HG02884 (cell line): ENCODE measurements around the gene RBAK.
"Not testable (repeated sequence)": the region's sequence is repeated elsewhere in the genome, so short reads cannot be mapped to it uniquely, and the experiment has no call there.

Experiments used
- ATAC-seq: cut with Tn5 transposase; IDR thresholded peaks from one replicate; pipeline ENCODE4 v1.9.1; 2021; ENCODE audit warnings: mild to moderate bottlenecking, moderate library complexity; ENCODE audit not compliant: unreplicated experiment

Gene RBAK

GRCh38 chr7:5050676-5051075 is 5.0 kb downstream of the RBAK start:
- no peak for ATAC-seq

- not testable (repeated sequence) for ATAC-seq
Observed at GRCh38 chr7:5051731-5052130, 6.1 kb downstream of the RBAK start.

GRCh38 chr7:5053175-5053574 is 7.5 kb downstream of the RBAK start:
- ATAC-seq = no peak

GRCh38 chr7:5063698-5064097 is 18.0 kb downstream of the RBAK start:
- no peak for ATAC-seq

GRCh38 chr7:5064391-5065106 is 18.9 kb downstream of the RBAK start:
- ATAC-seq = no peak

GRCh38 chr7:5065107-5065407 is 19.4 kb downstream of the RBAK start:
- ATAC-seq = no peak

GRCh38 chr7:5068521-5068920 is 22.9 kb downstream of the RBAK start:
- no peak for ATAC-seq

GRCh38 chr7:5070206-5070605 is 24.5 kb downstream of the RBAK start:
- ATAC-seq = no peak

- ATAC-seq = not testable (repeated sequence)
Observed at GRCh38 chr7:5075187-5075586, 29.5 kb downstream of the RBAK start.

- no peak for ATAC-seq
Observed at GRCh38 chr7:5077740-5078139, 32.1 kb downstream of the RBAK start.

- no peak for ATAC-seq
Observed at GRCh38 chr7:5082806-5083205, 37.1 kb downstream of the RBAK start.

- no peak for ATAC-seq
Observed at GRCh38 chr7:5083311-5083711, 37.7 kb downstream of the RBAK start.

- no peak for ATAC-seq
Observed at GRCh38 chr7:5086256-5086655, 40.6 kb downstream of the RBAK start.

- ATAC-seq = not testable (repeated sequence)
Observed at GRCh38 chr7:5088228-5088833, 42.7 kb downstream of the RBAK start.

GRCh38 chr7:5088906-5089305 is 43.2 kb downstream of the RBAK start:
- no peak for ATAC-seq

- ATAC-seq = no peak
Observed at GRCh38 chr7:5093948-5094347, 48.3 kb downstream of the RBAK start.

- no peak for ATAC-seq
Observed at GRCh38 chr7:5094641-5095040, 49.0 kb downstream of the RBAK start.

GRCh38 chr7:5116359-5116758 is 70.7 kb downstream of the RBAK start:
- no peak for ATAC-seq

- ATAC-seq = no peak
Observed at GRCh38 chr7:5117095-5117970, 71.7 kb downstream of the RBAK start.
